GM15510 (cell line): ENCODE measurements around the gene FAM229A.

Experiments
- POLR2A ChIP-seq: IDR thresholded peaks from 3 replicates; pipeline ENCODE4 v1.6.1; 2011; ENCODE audit warnings: borderline replicate concordance; ENCODE audit not compliant: insufficient read length; ENCODE audit errors: extremely low read depth

Gene FAM229A

DNA sequence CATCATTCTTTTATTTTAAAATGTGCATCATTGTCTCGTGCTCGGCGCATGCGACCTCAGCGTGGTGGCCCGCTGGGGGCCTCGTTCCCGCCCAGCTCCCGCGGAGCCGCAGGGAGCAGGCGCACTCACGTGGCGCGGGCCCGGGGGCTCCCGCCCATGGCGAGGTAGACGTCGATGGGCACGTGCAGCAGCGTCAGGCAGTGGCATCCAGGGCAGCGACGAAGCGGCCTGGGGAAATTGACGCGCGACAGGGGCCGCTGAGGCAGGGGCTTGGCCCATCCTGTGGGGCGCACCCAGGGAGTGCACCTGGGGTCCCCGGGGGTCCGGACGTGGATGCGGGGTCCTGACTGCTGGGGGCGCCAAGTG is 994 bp downstream of the FAM229A start:
- no peak for TF ChIP-seq POLR2A

DNA sequence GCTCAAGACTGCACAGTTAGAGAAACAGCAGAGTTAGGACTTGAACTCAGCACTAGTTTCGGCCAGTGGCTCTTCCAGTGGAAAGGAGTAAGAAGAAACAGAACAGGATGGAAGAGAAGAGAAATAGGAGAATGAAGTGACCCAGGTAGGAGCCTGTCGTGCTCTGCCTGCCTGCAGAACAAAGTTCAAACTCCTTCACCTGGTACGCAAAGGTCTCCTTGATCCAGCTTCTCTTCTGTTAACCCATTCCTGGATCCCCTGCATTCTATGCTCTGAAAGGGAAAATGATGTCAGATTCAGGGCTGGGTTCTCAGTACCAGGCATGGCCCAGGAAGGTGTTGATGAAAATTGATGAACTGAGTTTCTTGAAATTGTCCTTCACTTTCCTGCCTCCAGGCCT is 3.9 kb downstream of the FAM229A start:
- TF ChIP-seq POLR2A = no peak

DNA sequence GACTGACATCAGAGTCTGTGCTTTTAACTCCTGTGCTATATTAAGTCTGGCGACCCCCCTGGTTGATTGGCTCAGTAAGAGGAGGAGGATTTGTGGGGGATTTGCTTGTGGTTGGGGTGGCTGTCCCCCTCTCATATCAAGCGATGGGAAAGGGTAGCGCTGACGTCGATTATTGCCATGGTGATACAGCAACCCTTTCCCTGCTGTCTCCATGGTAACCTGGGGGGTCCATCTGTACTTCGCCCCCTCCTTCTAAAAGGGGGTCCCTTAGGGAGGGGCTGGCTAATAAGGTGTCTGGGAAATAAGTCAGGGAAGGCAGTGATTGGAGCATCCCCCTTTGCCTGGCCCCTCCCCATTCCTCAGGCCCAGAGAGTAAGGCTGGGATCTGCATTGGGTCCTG is 4.7 kb downstream of the FAM229A start:
- TF ChIP-seq POLR2A = no peak

DNA sequence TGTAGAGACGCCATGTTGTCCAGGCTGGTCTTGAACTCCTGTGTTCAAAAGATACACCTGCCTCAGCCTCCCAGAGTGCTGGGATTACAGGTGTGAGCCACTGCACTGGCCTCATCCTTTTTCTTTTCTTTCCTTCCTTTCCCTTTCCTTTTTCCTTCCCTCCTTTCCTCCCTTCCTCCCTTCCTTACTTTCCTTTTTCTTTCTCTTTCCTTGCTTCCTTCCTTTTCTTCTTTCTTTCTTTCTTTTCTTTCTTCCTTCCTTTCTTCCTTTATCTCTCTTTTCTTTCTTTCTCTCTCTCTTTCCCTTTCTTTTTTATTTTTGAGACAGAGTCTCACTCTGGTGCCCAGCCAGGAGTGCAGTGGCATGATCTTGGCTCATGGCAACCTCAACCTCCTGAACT is 5.8 kb downstream of the FAM229A start:
- no peak for TF ChIP-seq POLR2A

DNA sequence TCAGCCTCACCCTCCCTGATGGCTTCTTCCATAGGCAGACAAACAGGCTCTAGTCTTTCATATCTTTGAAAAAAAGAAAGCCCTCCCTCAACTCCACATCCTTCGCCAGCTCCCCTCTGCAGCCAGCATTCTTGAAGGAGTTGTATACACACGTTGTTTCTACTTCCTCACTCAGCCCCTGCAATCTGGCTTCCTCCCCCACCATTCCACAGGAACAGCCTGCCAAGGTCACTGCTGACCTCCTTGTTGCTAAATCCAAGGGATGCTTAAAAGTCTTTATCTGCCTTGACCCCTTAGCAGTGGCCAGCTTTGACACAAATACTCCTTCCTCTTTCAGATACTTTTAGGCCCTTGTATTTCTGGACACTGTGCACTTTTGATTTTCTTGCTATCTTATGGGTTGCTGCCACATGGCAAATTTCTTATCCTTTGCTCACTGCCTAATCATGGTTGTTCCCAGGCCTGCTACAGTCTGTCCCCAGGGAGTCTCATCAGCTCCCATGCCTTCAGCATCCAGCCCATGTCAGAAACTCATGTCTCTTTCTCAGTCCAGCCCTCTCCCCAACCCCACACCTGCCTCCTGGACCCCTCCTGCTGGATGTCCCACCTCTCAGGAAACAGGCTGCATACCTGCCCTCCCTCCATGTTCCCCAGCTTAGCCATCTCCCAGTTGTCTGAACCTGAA is 8.3 kb downstream of the FAM229A start:
- no peak for TF ChIP-seq POLR2A

DNA sequence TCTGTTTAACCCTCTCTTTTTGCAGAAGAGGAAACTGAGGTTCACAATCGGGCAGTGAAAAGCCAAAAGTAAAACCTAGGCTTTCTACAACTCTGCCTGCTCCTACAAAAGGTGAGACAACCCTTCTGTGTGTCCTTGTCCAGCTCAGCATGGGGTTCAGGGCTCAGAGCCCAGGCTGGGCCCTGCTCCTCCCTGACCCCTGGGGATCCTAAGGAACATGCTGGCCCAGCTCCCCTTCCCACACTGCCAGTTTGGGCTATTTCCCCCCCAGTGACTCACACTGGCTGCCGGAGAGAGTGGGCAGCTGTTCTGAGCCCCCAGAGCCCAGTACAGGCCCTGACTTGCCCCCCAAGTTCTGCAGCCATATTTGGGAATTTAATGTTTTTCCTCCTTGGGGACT is 8.9 kb downstream of the FAM229A start:
- TF ChIP-seq POLR2A = no peak

DNA sequence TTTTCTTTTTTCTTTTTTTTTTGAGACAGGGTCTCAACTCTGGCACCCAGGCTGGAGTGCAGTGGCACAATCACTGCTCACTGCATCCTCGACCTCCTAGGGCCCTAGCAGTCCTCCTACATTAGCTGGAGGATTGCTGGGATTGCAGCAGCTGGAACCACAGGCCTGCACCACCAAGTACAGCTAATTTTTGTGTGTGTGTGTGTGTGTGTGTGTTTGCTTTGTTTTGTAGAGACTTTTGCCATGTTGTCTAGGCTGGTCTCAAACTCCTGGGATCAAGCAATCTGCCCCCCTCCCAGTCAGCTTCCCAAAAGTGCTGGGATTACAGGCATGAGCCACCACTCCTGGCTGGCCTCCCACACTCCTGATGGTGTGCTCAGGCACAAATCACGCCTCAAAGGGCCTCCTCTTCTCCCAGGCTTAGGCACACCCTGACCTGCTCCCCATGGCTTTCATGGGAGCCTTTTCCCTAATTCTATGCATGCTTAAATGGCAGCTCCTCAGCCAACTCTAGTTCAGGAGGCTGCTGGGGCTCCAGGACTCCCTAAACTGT is 9.4 kb downstream of the FAM229A start:
- no peak for TF ChIP-seq POLR2A

DNA sequence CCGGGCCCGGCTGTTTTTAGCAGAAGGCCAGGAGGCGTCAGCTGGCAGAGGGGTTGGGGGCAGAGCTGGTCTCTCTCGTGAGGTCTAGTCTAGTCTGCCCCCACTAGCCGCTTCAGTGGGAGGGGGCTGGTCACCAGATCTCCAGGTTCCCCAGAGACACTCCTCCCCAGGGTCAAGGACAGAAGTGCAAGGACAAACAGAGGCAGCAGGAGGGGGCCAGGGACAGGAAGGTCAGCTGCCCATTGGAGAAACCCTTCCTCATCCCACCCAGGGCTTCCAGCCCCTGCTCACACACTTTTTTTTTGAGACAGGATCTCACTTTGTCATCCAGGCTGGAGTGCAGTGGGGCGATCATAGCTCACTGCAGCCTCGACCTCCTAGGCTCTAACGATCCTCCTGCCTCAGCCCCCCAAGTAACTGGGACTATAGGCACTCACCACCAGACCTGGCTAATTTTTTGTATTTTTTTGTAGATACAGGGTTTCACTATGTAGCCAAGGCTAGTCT is 10.0 kb downstream of the FAM229A start:
- no peak for TF ChIP-seq POLR2A

DNA sequence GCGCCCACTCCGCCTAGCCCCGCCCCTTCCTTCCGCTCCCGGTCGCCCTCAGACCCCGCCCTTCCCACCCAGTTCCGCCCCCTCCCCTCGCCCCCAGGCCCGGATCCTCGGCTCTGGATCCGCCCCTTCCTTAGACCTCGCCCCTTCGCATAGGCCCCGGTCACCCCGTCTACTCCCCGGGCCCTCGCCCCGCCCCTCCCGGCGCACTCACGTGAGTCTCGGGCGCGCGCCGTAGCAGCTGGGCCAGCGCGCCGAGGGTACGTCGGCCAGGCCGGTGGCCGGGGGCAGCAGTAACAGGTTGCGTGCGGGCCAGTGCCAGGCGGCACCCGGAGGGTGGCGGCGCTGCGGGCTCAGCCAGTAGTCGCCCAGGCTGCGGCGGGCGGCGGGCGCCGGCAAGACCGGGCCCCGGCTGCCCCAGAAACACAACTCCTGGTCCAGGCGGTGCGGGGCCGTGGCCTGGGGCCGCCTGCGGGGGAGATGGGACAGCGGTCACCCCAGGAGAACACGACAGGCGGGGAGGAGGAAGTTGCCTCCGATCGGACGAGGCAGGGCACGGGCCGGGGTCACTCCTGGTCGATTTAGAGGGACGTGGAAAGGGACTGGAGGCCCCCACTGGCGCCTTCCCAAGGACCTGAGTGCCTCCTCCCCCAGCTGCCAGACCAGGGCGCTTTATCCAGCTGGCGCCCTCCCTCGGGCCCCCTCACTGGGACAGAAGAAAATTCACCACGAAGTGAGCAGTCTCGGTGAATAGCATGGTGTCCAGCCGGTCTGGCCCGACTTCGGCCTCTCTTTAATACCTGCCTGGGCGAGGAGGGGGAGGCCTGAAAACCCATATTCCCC is 10.7 kb downstream of the FAM229A start:
- TF ChIP-seq POLR2A = peak; percentile 74

DNA sequence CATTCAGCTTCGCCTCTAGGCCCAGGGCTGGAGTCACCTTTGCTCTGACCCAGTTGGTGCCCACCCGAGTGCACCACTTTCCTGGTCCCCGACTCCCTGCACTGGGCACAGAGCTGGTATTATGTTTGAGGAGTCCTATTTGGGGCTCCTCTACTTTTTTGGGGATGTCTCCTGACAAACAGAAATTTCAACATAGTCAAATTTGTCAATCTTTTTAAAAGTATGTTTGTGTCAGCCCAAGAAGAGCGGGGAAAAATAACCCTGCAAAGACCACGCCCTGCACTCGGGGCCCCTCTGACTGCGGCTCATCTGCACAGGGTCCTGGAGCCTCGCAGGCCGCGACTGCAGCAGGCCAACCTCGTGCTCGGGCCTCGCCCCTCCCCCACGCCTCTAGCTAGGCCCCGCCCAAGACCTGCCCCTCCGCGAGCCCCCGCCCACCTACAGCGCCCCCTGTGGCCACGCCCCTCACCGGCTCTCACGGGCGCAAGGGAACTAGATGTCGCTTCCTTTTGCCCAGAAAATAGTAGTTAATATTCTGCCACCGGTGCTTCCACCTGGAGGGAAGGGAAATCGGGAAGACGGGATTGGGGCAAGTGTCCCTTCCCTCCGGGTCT is 11.4 kb downstream of the FAM229A start:
- TF ChIP-seq POLR2A = no peak

DNA sequence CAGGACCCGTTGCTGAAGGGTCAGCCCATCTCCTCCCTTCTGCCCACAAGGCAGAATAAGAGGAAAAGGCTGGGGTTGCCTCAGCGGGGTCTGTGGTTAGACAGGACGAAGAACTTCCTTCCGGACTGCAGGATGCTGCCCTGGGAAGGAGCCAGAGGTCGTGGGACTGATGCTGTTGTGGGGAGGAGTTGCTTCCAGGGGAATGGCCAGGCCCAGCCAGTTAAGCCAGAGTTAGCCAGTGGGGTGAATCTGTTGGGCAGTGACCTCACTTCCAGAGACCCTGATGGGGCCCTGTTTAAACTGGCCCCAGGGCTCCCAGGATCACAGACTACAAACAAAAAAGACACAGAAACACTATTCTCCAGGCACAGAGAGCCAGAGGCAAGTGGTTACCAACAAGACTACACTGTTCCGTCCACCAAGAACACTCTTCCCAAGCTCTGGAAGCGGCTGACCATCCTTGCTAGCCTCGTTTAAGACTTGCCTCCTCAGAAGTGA is 13.0 kb downstream of the FAM229A start:
- no peak for TF ChIP-seq POLR2A

DNA sequence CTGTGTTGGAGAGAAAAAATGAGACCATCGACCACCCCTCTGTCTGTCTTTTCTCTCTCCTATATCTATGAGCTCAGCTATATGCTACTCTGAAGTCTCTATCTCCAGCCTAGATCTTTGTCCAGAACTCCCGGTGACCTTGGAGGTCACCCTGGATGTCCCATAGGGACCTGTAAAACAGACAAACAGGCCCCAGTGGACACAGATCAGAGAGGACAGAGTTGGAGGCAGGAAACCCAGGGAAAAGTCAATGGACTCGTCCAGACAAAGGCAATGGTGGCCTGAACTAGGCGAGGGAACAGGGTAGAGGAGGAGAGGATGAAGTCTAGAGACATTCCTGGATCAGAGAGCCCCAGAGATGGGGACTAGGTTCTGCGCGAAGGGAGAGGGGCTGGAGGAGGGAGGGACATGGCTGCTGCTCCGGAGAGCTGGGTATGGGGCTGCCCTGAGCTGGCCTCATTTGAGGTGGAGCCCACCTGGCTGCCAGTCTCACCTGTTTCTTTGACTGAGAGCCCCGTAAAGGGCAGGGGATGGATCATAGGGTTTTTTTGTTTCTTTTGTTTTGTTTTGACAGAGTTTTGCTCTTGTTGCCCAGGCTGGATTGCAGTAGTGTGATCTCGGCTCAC is 15.6 kb downstream of the FAM229A start:
- TF ChIP-seq POLR2A = no peak

DNA sequence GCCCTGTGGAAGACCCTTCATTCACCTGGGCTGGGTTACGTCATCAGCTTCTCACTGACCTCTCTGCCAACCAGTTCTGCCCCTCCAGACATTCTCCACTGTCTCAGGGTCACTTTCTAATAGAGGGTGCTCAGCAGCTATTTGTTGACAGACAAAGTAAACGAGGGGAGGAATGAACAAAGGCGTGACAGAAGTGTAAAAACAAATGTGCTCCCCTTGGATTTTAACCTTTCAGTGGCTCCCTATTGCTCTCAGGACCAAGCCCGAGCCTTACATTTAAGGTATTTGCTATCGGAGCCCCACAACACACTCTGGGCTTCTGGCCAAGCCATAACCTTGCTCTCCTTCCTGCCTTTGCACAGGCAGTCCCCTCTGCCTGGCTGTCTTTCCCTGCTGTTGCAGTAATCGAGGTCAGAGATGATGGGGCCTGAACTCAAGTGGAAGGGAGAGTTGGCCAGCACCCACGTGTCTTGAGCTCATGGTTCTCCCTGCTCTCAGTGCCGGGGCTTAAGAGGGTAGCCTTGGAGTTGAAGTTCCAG is 16.9 kb downstream of the FAM229A start:
- TF ChIP-seq POLR2A = no peak

DNA sequence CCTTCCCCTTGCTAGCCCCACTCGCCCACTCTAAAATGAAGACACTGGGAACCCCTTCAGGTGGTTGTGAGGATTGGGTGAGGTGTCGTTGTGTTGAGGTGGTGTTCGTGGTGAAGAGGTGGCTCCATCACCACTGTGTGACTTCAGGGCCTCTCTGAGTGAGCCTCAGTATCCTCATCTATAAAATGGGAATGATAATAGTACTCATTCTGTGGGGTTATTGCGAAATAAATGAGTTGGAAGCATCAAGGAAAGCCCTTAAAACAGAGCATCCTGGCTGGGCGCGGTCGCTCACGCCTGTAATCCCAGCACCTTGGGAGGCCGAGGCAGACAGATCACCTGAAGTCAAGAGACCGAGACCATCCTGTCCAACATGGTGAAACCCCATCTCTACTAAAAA is 19.6 kb downstream of the FAM229A start:
- no peak for TF ChIP-seq POLR2A
